WTC11 (cell line): ENCODE data around the gene CCDC83. TPM values are rescaled to one million over a fixed set of nuclear protein-coding genes. Genes with fewer than 3 reads are reported as not detected.

Experiments
- ATAC-seq: fragments of 200-7000 bp; cut with Tn5 transposase; 2 replicates; pipeline ENCODE4 v1.10.0; 2021; ENCODE audit warnings: mild to moderate bottlenecking, moderate library complexity
- CTCF ChIA-PET: fragments of 300-600 bp; sonication (Branson Sonifier 250); formaldehyde crosslinking; loops from one replicate; lab custom pipeline; 2021; ENCODE audit warnings: antibody characterized with exemption; lab: Charles Lee
- POLR2A ChIA-PET: fragments of 350-600 bp; sonication (Branson Sonifier 250); formaldehyde crosslinking; loops from one replicate; lab custom pipeline; 2021; ENCODE audit warnings: antibody characterized with exemption; lab: Charles Lee
- DNase-seq: peaks from one replicate; pipeline ENCODE4 v3.0.0; 2021; ENCODE audit warnings: low spot score
- H3K27ac Mint-ChIP-seq: 2 replicates; pipeline ENCODE4 v1.8.0; 2021; ENCODE audit warnings: mixed read lengths
- H3K27me3 Mint-ChIP-seq: 2 replicates; pipeline ENCODE4 v1.8.0; 2021; ENCODE audit warnings: low read depth, mild to moderate bottlenecking, moderate library complexity, mixed read lengths
- H3K36me3 Mint-ChIP-seq: 2 replicates; pipeline ENCODE4 v1.8.0; 2021; ENCODE audit warnings: mixed read lengths
- H3K4me1 Mint-ChIP-seq: 2 replicates; pipeline ENCODE4 v1.8.0; 2022; ENCODE audit warnings: mixed read lengths
- H3K4me3 Mint-ChIP-seq: 2 replicates; pipeline ENCODE4 v1.8.0; 2021; ENCODE audit warnings: mild to moderate bottlenecking, moderate library complexity, mixed read lengths
- H3K9me3 Mint-ChIP-seq: 2 replicates; pipeline ENCODE4 v1.8.0; 2021; ENCODE audit warnings: mixed read lengths
- ATF2 ChIP-seq: sonication (generic); formaldehyde crosslinking; IDR thresholded peaks from 2 replicates; pipeline ENCODE4 v1.8.1; 2022; ENCODE audit warnings: low read depth, missing genetic modification reagents, borderline replicate concordance
- ATF3 ChIP-seq: sonication (generic); formaldehyde crosslinking; conservative IDR thresholded peaks from 2 replicates; pipeline ENCODE4 v1.8.1; 2022; ENCODE audit warnings: mild to moderate bottlenecking, missing genetic modification reagents
- E2F1 ChIP-seq: sonication (generic); formaldehyde crosslinking; IDR thresholded peaks from 2 replicates; pipeline ENCODE4 v1.8.0; 2022; ENCODE audit warnings: mild to moderate bottlenecking, missing genetic modification reagents
- E2F5 ChIP-seq: sonication (generic); formaldehyde crosslinking; IDR thresholded peaks from 2 replicates; pipeline ENCODE4 v1.8.1; 2022; ENCODE audit warnings: mild to moderate bottlenecking, moderate library complexity, missing genetic modification reagents
- ELF4 ChIP-seq: sonication (generic); formaldehyde crosslinking; IDR thresholded peaks from 2 replicates; pipeline ENCODE4 v1.8.1; 2022; ENCODE audit warnings: low read depth, mild to moderate bottlenecking, moderate library complexity, missing genetic modification reagents
- ERG ChIP-seq: fragments of 250-450 bp; sonication (Bioruptor Pico); IDR thresholded peaks from 2 replicates; pipeline ENCODE4 v1.8.0; 2021; ENCODE audit warnings: mild to moderate bottlenecking
- GTF2I ChIP-seq: fragments of 250-450 bp; sonication (Bioruptor Pico); conservative IDR thresholded peaks from 2 replicates; pipeline ENCODE4 v1.4.0; 2021; ENCODE audit warnings: mild to moderate bottlenecking
- IRF2 ChIP-seq: sonication (generic); formaldehyde crosslinking; IDR thresholded peaks from 2 replicates; pipeline ENCODE4 v1.8.0; 2022; ENCODE audit warnings: low read depth, missing genetic modification reagents, borderline replicate concordance
- MXD4 ChIP-seq: fragments of 250-450 bp; sonication (Bioruptor Pico); IDR thresholded peaks from 2 replicates; pipeline ENCODE4 v1.8.0; 2021; ENCODE audit warnings: mild to moderate bottlenecking, moderate library complexity, borderline replicate concordance
- NFATC4 ChIP-seq: fragments of 250-450 bp; sonication (Bioruptor Pico); IDR thresholded peaks from 2 replicates; pipeline ENCODE4 v1.9.0; 2021; ENCODE audit warnings: mild to moderate bottlenecking
- NR1H2 ChIP-seq: sonication (generic); formaldehyde crosslinking; IDR thresholded peaks from 2 replicates; pipeline ENCODE4 v1.9.0; 2021; ENCODE audit warnings: mild to moderate bottlenecking, moderate library complexity, missing genetic modification reagents
- RORB ChIP-seq: fragments of 250-450 bp; sonication (Bioruptor Pico); IDR thresholded peaks from 2 replicates; pipeline ENCODE4 v1.9.0; 2021; ENCODE audit warnings: mild to moderate bottlenecking
- SOX15 ChIP-seq: fragments of 250-450 bp; sonication (Bioruptor Pico); IDR thresholded peaks from 2 replicates; pipeline ENCODE4 v1.9.0; 2021; ENCODE audit warnings: mild to moderate bottlenecking
- ZMAT4 ChIP-seq: fragments of 250-450 bp; sonication (Bioruptor Pico); IDR thresholded peaks from 2 replicates; pipeline ENCODE4 v1.9.0; 2021; ENCODE audit warnings: mild to moderate bottlenecking
- ZNF219 ChIP-seq: sonication (generic); formaldehyde crosslinking; IDR thresholded peaks from 2 replicates; pipeline ENCODE4 v1.8.0; 2023; ENCODE audit warnings: missing genetic modification reagents, mild to moderate bottlenecking, borderline replicate concordance
- ZNF281 ChIP-seq: sonication (generic); formaldehyde crosslinking; IDR thresholded peaks from 2 replicates; pipeline ENCODE4 v1.8.0; 2023; ENCODE audit warnings: mild to moderate bottlenecking, missing genetic modification reagents
- ZNF317 ChIP-seq: sonication (generic); formaldehyde crosslinking; IDR thresholded peaks from 2 replicates; pipeline ENCODE4 v1.8.1; 2023; ENCODE audit warnings: low read depth, mild to moderate bottlenecking, moderate library complexity, missing genetic modification reagents, borderline replicate concordance
- ZNF512 ChIP-seq: sonication (generic); formaldehyde crosslinking; IDR thresholded peaks from 2 replicates; pipeline ENCODE4 v1.8.1; 2022; ENCODE audit warnings: missing genetic modification reagents, borderline replicate concordance
- ZNF532 ChIP-seq: fragments of 250-450 bp; sonication (Bioruptor Pico); IDR thresholded peaks from 2 replicates; pipeline ENCODE4 v1.9.0; 2021; ENCODE audit warnings: mild to moderate bottlenecking, borderline replicate concordance
- total RNA-seq: library from RNA; stranded (reverse); gene quantifications from 3 replicates; pipeline ENCODE4 v1.2.3, GENCODE V29; 2021

Gene CCDC83
- total RNA-seq, 1 experiment from 2014 or later: not detected

GRCh38 chr11:85827748-85828639, 27.2 kb upstream of the CCDC83 start (continued):
- no peak for TF ChIP-seq ZNF317 (CRISPR knock-in tag)
- TF ChIP-seq ZNF532 (CRISPR knock-in tag): no peak
- no peak for TF ChIP-seq SOX15 (CRISPR knock-in tag)
- TF ChIP-seq, all 79 proteins: peak for 0

- no peak for DNase-seq
- no peak for ATAC-seq
- Mint-ChIP-seq H3K4me1 (peaks cover 10% of the 10 kb centered on the region), H3K36me3 (no peaks in the 10 kb centered on the region), H3K4me3 (no peak overlapping the region), H3K9me3 (peaks cover 12% of the 10 kb centered on the region; the same call in 1 of the 2 replicates), H3K27me3 (peaks cover 4% of the 10 kb centered on the region), H3K27ac (no peak overlapping the region)
- POLR2A ChIA-PET: no interaction called here
- TF ChIP-seq NR1H2 (CRISPR knock-in tag) (no peak), IRF2 (CRISPR knock-in tag) (no peak), ZNF219 (CRISPR knock-in tag) (no peak), E2F1 (CRISPR knock-in tag) (no peak), RORB (CRISPR knock-in tag) (no peak), ZNF281 (CRISPR knock-in tag) (no peak), E2F5 (CRISPR knock-in tag) (no peak), GTF2I (CRISPR knock-in tag) (no peak), ATF3 (CRISPR knock-in tag) (no peak), ATF2 (no peak), MXD4 (CRISPR knock-in tag) (no peak), ZNF512 (no peak), ERG (no peak), ELF4 (no peak), NFATC4 (CRISPR knock-in tag) (no peak), ZMAT4 (CRISPR knock-in tag) (no peak), ZNF317 (CRISPR knock-in tag) (no peak)
- CTCF ChIA-PET: no interaction called here
Measured at GRCh38 chr11:85828640-85828978, 26.6 kb upstream of the CCDC83 start.
